CD1c-positive myeloid dendritic cell (primary cell): Measurements from ENCODE around the gene CCNQ.

Source experiments
- DNase-seq: peaks from one replicate; pipeline ENCODE4 v3.0.0-alpha.2; 2016; ENCODE audit errors: extremely low spot score

Gene CCNQ

GRCh38 chrX:153576239-153576870 lies 22.6 kb downstream of the CCNQ start:
- DNase-seq, result no peak

DNA sequence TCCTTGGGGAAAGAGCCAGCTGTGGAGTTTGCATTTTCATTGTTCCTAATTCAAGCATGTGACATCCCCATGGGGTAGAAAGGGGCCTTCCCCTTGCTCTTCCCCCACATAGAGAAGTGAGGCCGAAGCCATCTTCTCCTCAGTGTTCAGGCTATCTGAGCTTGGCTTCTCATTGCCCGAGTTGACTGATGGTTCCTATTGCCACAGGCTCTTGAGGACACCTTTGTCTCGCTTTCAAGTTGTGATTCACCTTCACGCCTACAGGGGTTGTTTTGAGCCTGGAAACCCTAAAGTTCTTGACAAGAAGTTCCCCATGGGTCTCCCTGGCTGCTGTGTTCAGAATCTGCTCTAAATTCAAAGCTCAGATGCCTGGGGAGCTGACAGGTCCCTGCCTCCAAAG lies 25.0 kb downstream of the CCNQ start:
- no peak for DNase-seq

DNA sequence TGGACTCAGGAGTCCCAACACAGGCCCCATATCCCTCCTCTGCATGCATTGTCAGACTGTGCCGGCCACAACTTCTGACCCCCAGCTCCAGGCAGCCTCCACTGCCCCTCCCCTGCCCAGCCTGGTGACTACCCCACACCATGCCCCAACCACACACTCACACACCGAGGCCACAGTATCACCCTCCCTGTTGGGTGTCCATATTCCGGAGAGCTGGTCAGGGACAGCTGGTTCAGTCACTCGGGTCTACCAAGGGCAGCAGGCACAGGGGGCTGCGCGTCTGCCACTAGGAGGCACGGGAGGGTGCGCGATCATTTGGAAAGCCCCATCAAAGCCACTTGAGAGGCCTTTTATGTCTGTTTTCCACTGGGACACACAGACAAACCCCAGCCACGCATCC lies 26.3 kb downstream of the CCNQ start:
- DNase-seq, result no peak

- DNase-seq, result no peak
These were observed 27.4 kb downstream of the CCNQ start for GRCh38 chrX:153571534-153571908.

GRCh38 chrX:153569475-153569874 lies 29.5 kb downstream of the CCNQ start:
- peak; percentile 67 for DNase-seq

GRCh38 chrX:153568451-153569011 lies 30.4 kb downstream of the CCNQ start:
- DNase-seq, result peak; percentile 67

GRCh38 chrX:153565996-153566580 lies 32.9 kb downstream of the CCNQ start:
- DNase-seq, result no peak

GRCh38 chrX:153564047-153564606 lies 34.8 kb downstream of the CCNQ start:
- no peak for DNase-seq

DNA sequence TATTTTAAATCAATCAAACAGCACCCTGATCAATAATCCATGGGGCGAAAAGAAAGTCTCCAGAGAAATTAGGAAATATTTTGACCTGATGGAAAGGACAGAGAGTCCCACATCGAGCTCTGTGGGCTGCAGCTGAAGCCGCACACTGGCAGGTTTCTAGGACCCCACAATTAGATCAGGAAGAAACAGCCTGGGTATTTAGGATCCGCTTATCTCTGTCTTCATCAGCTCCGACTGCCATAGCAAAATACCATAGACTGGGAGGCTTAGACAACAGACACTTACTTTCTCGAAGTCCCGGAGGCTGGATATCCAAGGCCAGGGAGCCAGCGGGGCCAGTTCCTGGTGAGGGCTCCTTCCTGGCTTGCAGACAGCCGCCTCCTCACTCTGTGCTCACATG lies 36.4 kb downstream of the CCNQ start:
- no peak for DNase-seq

DNA sequence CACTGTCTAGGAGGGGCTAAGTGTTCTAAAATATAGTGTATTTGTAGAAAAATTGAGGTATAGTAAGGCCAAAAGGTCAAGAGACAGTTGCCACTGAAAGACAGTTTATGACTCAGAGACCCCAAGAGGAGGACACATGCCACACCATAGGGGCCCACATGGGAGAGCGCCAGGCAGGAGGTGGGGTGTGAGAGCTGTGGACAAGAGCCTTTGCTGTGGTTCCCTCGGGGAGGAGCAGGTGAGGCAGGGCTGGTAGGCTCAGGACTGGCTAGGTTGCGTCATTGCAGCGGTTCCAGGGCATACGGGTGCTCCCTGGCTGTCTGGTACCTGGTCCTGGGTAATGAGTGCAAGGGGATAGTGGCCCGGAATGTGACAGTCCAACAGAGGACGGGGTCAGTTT lies 37.6 kb downstream of the CCNQ start:
- DNase-seq, result no peak

DNA sequence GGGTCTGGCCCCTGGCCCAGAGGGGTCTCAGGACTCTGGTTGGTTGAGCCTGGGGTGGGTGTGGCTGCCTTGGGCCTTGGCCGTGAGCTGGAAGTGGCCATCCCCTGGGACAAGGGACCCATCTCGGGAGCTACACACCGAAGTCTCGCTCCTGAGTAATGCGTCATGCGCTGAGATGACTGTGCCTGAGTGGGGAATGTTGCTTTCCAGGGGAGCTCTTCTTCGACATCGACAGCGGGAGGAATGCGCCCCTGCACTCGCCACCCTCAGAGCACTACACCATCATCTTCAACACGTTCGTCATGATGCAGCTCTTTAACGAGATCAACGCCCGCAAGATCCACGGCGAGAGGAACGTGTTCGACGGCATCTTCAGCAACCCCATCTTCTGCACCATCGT lies 38.5 kb downstream of the CCNQ start:
- DNase-seq, result no peak

DNA sequence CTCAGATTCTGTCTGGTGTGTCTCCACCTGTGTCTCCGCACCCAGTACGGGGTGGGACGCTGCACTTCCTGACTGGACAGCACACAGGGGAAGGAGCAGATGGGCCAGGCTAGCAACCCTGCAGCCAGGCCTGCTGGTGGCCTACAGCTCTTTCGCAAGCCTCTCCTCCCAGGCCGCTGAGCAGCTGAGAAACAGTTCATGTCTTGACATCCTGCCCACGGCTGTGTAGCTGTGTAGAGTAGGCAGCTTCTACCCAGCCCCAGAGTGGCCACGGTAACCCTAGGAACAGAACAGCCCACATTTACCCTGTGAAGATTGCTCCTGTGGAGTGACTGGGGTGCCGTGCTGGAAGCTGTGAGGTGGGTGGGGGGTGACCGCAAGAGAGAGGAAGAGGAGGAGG lies 38.9 kb downstream of the CCNQ start:
- peak; percentile 84 for DNase-seq

DNA sequence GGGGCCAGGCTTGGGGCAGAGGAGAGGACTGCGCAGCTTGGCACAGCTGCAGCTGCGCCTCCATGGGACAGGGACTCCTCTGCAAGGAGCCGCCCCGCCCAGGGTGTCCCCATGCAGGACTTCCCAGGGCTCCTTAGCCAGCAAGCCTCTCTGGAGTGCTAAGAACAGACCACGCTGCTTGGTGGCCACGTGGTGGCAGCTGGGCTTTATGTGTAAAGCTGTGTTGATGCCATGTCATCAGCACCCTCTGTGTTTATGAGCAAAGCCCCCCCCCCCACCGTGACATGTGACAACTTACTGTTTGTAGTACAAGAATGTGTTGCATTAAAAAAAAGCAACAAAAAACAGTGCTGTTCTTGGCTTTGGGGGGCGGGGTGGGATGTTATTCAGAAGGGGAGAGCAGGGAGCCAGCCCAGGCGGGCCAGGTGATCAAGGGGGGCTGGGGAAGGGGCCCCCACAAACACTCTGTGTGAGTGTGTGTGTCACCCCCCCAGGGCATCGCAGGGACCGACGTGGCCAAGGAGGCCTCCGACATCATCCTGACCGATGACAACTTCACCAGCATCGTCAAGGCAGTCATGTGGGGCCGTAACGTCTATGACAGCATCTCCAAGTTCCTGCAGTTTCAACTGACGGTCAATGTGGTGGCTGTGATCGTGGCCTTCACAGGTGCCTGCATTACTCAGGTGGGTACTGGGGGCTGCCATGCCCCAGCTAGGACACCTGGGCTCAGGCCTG lies 41.2 kb downstream of the CCNQ start:
- no peak for DNase-seq

DNA sequence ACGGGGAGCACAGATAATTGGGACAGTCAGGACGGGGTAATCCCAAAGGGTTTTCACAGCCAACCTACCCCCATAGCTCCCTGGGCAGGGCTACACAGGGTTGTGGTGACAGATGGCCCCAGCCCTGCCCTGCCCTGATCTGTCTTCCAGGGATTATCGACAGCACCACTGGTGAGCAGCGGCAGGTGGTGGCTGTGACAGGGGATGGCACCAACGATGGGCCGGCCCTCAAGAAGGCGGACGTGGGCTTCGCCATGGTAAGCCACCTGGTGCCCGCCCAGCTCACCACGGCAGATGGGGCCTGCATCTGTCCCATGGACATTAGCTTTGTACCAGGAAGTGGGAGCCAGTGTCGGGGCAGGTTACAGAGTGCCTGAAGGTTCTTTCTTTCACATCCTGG lies 42.2 kb downstream of the CCNQ start:
- DNase-seq, result no peak

DNA sequence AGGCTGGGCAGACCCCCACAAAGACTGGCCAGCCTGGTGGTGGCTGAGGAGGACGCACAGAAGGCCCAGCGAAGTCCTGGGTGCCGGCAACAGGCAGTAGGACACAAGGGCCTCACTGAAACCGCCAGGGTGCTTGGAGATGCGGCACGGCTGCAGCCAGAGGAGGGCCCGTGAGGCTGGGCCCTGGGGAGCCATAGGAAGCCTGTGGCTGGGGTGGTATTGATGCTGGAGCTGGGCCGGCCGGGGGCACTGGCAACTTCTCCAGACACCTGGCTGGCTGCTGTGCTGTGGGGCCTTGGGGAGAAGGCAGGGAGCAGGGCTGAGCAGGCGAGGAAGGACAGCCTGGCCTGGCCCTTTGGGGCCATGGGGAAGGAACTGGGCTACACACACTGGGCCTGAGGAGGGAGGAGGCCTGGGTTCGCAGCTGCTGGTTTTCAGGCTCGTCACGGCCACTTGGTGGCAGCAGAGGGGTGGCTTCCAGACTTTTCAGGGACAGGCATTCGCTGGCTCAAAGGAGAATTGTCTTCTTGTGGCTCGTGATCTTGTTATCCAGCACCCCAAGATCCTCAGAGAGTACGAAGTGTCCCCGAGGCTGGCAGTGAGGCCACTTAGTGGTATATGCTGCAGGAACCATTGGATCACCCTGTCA lies 44.3 kb downstream of the CCNQ start:
- peak; percentile 76 for DNase-seq

GRCh38 chrX:153551135-153551534 lies 47.8 kb downstream of the CCNQ start:
- no peak for DNase-seq

DNA sequence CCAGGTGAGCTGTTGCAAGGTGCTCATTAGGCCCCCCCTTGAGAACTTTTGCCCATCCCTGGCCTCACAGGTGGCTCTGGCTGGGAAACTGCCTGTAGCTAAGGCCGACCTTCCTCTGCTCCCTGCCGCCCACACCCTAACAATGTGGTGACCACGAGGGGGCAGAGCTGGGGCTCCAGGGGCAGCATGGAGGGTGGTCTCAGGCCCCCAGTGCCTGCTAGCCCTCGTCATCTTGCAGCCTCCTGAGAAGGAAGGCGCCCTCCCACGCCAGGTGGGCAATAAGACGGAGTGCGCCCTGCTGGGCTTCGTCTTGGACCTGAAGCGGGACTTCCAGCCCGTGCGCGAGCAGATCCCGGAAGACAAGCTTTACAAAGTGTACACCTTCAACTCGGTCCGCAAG lies 49.1 kb downstream of the CCNQ start:
- no peak for DNase-seq

DNA sequence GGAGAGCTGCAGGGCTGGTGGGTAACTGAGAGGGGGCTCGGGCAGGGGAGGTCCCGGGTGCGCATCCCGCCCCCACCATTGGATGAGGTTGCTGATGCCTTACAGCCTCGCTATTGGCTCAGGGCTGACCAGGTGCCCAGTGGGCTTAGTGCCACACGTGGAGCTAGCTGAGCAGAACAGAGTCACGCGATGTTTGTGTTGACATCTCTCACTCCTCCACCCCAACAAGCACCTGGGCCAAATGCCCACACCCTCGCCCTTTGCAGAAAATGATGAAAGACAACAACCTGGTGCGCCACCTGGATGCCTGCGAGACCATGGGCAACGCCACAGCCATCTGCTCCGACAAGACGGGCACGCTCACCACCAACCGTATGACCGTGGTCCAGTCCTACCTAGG lies 49.7 kb downstream of the CCNQ start:
- no peak for DNase-seq

- no peak for DNase-seq
These were observed 51.7 kb downstream of the CCNQ start for GRCh38 chrX:153547195-153547594.

DNA sequence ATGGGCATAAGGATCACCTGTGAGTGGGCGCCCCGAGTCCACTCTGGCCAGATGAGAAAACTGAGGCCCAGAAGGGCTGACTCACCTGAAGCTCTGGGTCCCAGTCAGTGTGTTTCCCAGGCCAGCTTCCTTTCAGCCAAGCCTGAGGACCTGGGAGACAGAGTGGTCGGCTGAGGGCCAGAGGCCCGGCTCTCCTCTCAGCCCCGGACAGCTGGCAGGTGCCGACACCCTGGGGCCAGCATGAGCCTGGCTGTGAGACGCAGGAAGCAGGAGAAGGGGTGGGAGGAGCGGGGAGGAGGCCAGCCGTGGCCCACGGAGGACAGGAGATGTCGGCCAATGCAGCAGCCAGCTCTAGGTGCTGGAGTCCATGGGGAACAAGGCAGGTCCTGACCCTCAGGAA lies 52.6 kb downstream of the CCNQ start:
- no peak for DNase-seq

GRCh38 chrX:153544727-153545126 lies 54.2 kb downstream of the CCNQ start:
- DNase-seq, result no peak

DNA sequence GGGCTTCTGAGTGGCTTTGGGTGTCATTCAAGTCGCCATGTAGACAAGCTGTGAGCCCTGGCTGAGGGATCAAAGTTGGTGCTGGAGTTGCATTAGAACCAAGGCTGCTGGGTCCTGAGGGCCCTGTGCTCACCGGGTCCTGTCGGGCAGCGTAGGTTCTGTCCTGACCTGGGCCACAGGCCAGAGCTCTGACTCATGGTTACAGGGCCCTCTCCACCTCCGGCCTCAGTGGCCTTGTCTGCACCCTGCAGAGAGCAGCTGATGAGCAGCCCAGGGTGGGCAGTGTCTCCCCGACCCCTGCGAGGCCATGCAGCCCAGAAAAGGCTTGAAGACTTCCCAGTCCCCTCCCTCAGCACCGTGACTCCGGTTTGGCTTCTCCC lies 59.0 kb downstream of the CCNQ start:
- no peak for DNase-seq
